Raji (cell line): ENCODE results near the gene DFFB.

Source experiments
- POLR2A ChIP-seq: IDR thresholded peaks from 2 replicates; pipeline ENCODE4 v1.6.1; 2011; ENCODE audit warnings: low read depth, low read length, control low read depth; ENCODE audit not compliant: insufficient read depth

Gene DFFB

DNA sequence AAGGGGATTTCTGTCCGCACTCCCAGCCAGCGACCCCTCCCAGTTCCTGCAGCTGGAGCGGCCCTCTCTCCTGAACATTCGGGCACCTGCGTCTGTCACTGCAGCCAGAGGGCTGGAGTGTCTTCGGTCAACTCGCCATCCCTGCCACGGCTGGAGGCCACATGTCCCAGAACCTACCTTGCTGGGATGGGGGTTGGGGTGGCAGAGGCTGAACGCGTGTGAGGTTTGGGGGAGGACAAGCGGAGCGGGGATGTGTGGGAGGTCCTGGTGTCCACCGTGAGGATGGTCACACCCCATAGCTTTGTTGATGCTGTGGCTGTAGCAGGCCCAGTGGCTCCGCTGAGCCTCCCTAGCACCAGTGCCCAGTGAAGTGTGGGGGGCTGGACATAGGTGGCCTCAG is 57.6 kb downstream of the DFFB start:
- TF ChIP-seq POLR2A, result no peak

DNA sequence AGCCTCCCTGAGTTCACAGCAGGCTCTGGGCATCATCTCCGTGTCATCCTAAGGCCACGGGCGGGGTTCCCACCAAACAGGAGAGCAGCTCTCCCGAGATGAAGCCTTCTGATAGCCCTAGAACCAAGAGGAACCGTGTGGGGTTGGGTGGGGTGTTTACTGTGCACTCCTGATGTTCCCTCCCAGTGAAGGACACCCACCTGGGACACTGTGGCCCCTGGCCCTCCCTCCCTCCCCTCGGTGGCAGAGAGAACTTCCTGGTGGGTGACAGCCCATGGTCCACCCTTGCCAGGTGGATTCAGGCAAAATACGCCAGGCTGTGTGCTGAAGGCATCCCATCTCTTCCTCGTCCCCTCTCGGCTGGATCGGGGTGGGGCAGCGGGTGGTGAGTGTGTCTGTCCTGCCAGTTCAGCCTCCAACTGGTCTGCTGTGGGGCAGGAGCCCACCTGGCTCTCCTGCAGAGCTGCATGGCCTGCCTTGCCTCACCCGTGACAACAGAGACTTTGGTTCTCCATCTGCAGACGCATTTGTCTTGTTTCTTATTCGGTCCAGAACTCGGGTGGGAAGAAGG is 58.4 kb downstream of the DFFB start:
- TF ChIP-seq POLR2A, result no peak

DNA sequence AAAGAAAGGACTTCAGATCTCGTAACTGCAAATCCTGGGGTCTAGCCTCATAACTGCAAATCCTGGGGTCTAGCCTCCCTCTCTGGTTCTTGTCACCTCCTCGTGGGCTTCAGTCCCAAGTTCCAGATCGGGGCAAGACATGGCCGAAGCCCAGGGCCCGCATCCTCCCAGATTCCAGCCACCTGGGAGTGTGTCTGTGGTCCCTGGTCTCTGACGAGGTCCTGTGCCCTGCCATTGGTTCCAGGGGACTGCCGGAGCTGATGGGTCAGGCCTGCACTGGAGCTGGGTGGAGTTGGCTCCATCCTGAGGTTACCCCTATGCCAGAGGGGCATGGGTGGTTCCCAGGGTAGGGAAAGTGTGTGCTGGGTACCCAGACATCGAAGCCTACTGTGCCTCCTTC is 60.5 kb downstream of the DFFB start:
- no peak for TF ChIP-seq POLR2A

DNA sequence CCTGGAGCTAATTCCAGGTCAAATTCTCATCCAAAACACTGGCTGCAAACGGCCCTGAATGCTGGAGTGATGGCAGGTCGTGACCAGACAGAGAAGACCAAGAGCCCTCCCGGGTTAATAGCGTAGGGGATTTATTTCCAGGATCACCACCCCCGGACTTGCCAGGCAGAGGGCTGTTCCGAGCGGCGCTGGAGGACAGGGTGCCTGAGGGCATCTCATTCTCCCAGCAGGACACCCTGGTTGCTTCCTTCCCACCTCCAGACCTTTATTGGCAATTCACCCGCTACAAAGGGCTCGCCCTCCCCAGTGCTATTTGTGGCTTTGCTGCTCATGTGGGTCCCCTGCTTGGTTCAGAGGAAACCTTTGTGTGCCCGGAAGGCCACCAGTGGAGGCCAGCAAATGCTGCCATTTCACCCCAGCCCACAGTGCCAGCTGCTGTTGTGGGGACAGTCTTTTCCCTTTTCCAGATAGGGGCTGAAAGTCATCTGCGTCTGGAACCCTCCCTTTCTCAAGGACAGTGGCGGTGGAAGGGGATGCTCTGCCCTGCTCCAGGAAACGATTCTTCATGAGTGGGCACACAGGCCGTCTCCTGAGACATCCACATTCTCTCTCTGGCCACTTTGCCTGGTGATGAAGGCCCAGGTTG is 61.8 kb downstream of the DFFB start:
- TF ChIP-seq POLR2A, result no peak

DNA sequence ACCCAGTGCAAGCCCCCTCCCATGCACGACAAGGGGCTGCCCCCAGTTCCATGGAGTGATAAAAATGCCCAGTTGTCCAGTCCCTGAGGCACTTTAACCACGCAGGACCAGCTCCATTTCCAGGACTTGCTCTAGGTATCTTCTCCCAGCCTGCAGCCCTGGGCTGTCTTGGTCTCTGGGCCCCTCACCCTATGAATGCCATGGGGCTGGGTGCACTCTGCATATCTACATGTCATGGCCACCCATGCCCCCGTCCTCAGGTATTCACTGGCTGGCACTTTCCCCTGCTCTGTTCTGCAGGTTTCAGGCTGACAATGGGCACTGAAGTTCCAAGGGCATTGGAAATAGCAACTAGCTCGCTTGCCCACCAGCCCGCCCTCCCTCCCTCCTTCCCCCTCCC is 62.4 kb downstream of the DFFB start:
- no peak for TF ChIP-seq POLR2A

DNA sequence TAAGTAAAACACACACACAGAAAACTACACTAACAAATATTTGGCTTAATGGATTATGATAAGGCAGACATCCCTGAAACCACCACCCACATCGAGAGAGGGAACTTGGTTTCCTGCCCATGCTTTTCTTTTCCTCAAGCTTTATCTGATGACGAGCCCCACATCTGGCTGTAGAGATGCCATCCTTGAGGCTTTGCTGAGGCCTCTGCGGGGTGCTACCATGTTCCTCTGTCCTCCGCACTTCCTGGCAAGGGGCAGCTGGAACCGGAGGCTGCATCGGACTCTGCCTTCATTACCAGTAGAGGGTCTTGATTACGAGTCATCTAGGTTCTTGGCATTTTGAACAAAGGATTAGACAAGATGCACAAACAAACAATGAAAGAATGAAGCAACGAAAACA is 64.5 kb downstream of the DFFB start:
- TF ChIP-seq POLR2A, result no peak

DNA sequence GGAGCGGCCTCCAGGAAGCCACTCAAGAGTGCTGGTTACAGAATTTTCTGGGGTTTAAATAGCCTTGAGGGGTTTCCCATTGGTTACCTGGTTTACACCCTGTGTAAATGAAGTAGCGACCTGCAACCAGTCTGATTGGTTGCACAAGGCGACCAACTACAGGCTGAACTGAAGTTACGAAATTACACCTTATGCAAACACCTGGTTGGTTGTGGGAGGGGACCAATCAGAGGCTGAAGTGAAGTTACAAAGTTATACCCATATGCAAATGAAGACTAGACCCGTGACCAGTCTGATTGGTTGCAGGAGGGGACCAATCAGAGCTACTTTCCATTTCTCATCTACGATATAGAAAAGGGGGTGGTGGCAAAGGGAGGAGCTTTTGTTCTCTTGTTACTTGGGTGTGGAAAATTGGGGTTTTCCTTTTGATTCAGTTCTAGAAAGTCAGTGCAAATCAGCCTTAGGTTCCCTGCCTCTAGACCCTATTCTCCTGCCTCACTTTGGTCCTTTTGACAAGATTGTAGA is 65.0 kb downstream of the DFFB start:
- TF ChIP-seq POLR2A, result no peak

DNA sequence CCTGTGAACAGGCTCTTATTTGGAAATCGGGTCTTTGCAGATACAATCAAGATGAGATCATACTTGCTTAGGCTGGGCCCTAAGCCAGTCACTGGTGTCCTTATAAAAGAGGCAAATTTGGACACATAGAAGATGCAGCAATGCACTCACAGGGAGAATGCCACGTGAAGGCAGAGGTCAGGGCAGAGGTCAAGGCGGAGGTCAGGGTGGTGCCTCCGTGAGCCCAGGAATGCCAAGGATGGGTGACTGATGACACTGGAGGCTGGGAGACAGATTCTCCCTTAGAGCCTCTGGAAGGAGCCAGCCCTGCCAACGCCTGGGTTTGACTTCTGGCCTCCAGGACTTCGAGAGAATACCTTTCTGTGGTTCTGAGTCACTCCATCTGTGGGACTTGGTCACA is 65.6 kb downstream of the DFFB start:
- no peak for TF ChIP-seq POLR2A

DNA sequence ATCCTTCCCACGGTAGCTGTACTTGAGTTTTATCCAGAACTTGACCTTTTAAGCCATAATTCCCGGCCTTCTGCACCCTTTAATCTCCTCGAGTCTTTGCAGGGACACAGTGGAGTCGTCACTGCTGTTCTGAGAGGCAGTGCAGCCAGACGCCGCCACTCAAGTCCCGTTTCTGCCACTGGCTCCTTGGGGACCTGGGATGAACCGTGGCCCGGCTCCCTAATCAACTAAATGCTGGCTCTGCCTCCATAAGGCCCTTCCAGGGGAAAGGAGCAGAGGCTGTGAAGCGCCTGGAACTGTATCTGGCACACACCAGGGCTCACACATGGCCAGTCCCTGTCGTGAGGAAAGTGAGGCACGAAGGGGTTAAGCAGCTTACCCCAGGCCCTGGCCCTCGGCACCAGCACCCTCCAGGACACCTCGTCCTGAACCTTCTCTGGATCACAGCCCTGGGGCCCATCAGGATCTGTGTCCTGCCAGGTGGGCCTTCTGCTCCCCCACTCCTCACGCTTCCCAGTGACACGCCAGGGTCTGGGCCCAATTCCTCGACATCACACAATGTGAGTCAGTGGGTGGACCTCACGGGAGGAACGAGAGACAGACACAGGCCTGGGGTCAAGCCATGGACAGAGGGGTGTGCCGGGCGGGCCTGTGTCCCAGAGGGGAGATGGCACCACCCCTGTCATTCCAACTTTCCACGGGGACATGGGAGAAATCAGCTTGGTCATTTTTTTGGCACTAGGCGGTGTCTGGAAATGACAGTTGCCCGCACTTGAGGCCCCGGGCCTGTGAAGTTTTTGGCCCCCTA is 66.3 kb downstream of the DFFB start:
- TF ChIP-seq POLR2A, result no peak

DNA sequence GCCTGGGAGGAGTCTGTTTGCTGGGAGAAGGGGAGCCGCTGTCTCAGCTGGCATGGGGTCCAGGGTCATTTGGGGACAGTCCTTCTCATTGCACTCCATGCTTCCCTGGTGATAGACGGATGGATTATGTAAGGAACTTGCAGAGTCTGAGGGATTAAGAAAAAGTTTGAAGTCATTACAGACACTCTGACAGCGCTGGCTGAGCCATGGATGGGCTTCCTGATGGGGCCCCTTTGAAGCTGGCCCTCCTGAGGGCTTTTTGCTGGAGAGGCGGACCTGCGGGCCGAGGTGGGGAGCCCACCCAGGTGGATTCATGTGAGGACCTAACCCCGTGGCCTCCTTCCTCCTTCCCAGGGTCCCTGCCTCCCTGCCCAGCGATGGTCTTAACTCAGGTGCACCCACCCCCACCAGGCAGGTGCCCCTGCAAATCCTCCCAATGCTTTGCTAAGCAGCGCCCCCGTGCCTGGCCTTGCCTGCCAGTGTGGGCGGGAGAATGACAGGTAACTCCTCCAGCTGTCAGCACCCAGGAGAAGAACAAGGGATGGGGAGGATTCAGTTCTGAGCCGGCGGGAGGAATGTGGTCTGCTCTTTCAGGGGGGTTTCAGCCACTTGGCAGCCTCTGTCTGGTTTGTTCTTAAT is 67.0 kb downstream of the DFFB start:
- TF ChIP-seq POLR2A, result no peak

DNA sequence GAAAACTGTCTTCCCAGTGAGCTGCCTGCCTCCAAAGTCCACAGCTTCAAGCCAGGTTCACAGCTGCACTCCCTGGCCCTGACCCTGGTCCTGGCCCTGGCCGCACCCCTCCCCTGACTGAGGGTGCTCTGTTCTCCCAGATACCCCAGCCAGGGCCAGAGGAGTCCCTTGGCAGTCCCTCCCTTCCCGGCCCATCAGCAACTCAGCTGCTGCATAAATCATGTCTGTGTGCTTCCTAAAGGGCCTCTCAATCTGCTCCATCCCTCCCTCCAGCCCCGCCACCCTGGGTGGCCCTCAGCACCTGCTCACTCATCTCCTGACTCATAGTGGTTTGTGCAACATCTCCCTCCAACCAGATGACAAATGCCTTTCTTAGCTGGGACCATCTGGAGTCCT is 67.5 kb downstream of the DFFB start:
- no peak for TF ChIP-seq POLR2A

DNA sequence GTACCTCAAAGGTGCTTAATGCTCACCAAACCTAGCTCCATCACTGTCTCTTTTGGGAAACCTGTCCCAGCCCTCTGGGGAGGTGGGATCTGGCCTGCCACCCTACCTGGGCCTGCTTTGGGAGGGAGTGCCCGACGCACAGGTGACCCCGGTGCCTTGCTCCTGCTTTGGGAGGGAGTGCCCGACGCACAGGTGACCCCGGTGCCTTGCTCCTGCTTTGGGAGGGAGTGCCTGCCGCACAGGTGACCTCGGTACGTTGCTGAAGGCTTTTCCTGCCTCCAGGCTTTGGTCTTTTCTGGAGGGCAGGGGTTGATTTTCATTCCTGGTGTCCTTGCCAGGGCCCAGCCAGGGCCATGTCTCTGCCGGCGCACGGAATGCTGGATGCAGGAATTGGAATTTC is 68.0 kb downstream of the DFFB start:
- no peak for TF ChIP-seq POLR2A

DNA sequence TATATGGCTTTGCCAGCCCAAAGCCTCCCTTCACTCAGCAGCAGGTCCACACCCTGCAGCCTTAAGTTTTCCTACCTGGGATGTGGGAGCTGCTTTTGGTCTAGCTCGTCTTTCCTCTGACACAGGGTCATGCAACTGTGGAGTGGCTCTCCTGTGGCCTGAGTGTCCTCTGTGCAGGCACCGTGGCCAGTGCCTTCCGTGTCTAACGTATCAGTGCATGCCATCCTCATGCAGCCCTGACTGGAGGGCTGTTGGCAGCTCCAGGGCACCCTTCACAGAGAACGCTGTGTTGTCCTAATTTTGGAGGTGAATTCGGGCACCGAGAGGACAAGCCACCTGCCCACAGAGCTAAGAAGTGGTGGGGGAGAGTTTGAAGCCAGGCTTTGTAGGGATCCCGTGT is 68.5 kb downstream of the DFFB start:
- no peak for TF ChIP-seq POLR2A

DNA sequence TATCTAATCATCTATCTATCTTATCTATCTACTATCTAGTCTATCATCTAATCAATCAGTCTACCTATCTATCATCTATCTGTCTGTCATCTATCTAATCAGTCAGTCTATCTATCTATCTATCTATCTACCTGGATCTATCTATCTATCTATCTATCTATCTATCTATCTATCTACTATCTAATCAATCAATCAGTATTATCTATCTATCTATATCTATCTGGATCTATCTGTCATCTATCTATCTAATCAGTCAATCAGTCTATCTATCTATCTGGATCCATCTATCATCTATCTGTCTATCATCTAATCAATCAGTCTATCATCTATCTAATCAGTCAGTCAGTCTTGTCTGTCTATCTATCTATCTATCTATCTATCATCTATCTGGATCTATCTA is 69.7 kb downstream of the DFFB start:
- no peak for TF ChIP-seq POLR2A

DNA sequence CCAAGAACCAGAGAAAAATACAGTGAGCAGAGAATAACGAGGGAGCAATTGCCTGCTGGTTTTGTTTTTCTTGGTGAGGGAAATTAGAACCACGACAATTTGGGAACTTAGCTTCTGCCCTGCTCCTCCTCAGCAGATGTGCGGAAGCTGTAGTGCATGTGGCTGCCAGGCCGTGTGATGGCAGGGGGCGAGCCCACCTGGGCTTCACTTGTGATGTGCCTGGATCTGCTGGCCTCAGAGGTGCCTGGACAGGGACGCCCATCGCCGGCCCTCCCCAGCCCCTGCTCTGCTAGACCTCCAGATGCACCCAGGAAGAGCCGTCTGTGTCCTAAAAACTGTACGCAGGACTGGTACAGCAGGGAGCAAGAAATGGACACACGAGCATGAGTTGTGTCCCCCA is 71.3 kb downstream of the DFFB start:
- no peak for TF ChIP-seq POLR2A

DNA sequence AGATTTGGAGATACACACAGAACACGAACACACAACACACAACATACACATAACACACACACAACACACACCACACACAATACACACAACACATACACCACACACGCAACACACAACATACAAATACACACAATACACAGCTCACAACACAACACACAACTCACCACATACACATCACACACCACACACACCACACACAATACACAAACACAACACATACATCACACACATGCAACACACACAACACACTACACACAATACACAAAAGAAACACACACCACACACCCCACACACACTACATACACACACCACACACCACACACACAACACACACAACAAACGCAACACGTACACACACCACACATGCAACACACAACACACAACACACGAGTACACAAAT is 71.8 kb downstream of the DFFB start:
- no peak for TF ChIP-seq POLR2A

DNA sequence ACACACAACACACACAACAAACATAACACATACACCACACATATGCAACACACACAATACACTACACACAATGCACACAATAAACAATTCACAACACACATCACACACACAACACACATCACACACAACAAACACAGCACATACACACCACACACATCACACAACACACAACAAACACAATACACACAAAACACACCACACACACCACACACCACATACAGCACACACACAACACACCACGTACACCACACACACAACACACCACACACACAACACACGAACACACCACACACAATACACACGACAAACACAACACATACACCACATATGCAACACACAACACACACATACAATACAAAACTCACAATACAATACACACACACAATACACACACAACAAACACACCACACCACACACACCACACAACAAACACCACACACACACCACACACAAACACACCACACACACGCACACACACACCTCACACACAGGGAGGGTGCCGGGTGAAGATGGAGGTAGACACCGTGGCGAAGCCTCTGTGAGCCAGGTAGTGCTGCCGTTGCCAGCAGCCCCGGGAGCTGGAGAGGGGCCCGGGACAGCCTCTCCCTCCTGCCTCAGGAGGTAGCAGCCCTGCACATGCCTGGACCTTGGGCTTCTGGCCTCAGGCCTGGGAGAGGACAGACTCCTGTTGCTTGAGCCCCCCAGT is 73.2 kb downstream of the DFFB start:
- no peak for TF ChIP-seq POLR2A
